OCI-LY3 (cell line): ENCODE data around the gene MMP2.

ENCODE experiments used
- H2AFZ ChIP-seq: fragments of 200-600, 300-600 bp; shearing (Covaris generic); 2 replicates; pipeline ENCODE4 v1.6.0; 2014; ENCODE audit warnings: antibody characterized with exemption, low read depth, low read length
- H3K27ac ChIP-seq: fragments of 200-600, 300-600 bp; sonication (generic); 2 replicates; pipeline ENCODE4 v1.5.1; 2014; ENCODE audit warnings: mild to moderate bottlenecking, low read length, moderate library complexity, mixed read lengths
- H3K27me3 ChIP-seq: fragments of 200-600, 300-600 bp; sonication (generic); 2 replicates; pipeline ENCODE4 v1.6.1; 2014; ENCODE audit warnings: low read depth, low read length, mixed read lengths
- H3K36me3 ChIP-seq: fragments of 200-600, 300-600 bp; sonication (generic); replicated peaks from 2 replicates; pipeline ENCODE3; 2014; ENCODE audit warnings: low read depth, low read length, mixed read lengths
- H3K4me1 ChIP-seq: fragments of 300-600, 200-600 bp; sonication (generic); 2 replicates; pipeline ENCODE4 v1.6.1; 2014; ENCODE audit warnings: low read length, mixed read lengths
- H3K4me2 ChIP-seq: fragments of 200-600, 300-600 bp; sonication (generic); 2 replicates; pipeline ENCODE4 v1.6.1; 2014; ENCODE audit warnings: low read length, mixed read lengths
- H3K4me3 ChIP-seq: fragments of 300-600, 200-600 bp; sonication (generic); 2 replicates; pipeline ENCODE4 v1.5.1; 2014; ENCODE audit warnings: antibody characterized with exemption, mild to moderate bottlenecking, low read length, moderate library complexity
- H3K79me2 ChIP-seq: fragments of 300-600, 200-600 bp; shearing (Covaris generic); 2 replicates; pipeline ENCODE4 v1.6.1; 2014; ENCODE audit warnings: mild to moderate bottlenecking, low read length, mixed read lengths
- H3K9ac ChIP-seq: fragments of 300-600, 200-600 bp; shearing (Covaris generic); 2 replicates; pipeline ENCODE4 v1.6.0; 2014; ENCODE audit warnings: mild to moderate bottlenecking, low read length, moderate library complexity
- H3K9me3 ChIP-seq: fragments of 200-600, 300-600 bp; shearing (Covaris generic); 2 replicates; pipeline ENCODE4 v1.6.1; 2014; ENCODE audit warnings: low read length, mixed read lengths; ENCODE audit not compliant: insufficient read depth
- H4K20me1 ChIP-seq: fragments of 200-600, 300-600 bp; sonication (generic); 2 replicates; pipeline ENCODE4 v1.6.1; 2016; ENCODE audit warnings: low read length, mixed read lengths; ENCODE audit not compliant: insufficient read depth
- CTCF ChIP-seq: fragments of 200-600, 300-600 bp; sonication (generic); IDR thresholded peaks from 2 replicates; pipeline ENCODE4 v1.5.1; 2014; ENCODE audit warnings: antibody characterized with exemption, low read length, low read depth
- EZH2phosphoT487 ChIP-seq: fragments of 200-600 bp; shearing (Covaris generic); IDR thresholded peaks from 2 replicates; pipeline ENCODE4 v1.6.1; 2018; ENCODE audit warnings: antibody characterized with exemption, mixed run types, low read depth

Gene MMP2

DNA sequence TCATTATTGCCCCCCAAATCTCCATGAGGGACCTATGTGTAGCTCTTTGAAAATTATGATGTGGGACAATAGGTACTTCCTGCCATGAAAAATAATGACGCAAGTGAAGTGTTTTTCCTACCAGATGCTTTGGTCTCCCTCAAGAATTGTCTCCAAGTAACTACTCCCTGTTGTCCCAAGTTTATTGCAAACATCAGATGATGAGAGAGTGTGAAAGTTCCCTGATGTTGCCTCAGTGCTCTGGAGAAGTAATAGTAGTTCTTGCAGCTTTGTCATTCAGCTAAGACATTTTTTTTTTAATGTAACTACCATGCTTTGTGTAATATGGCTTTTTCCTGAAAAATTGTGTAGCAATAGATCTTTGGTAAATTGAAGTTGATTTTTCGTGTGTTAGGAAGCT, 50.0 kb downstream of the MMP2 start:
- TF ChIP-seq EZH2phosphoT487 (no peak), CTCF (no peak)
- no peak overlapping the region for H3K27ac ChIP-seq
- 0 out of 2 replicates have a peak, but pooled peaks cover 4% of the 10 kb centered on the region for H3K27me3 ChIP-seq
- H3K4me2 ChIP-seq = no peak overlapping the region
- H3K36me3 ChIP-seq = no peaks in the 10 kb centered on the region
- H3K79me2 ChIP-seq = no peaks in the 10 kb centered on the region
- H3K4me1 ChIP-seq = no peaks in the 10 kb centered on the region
- H2AFZ ChIP-seq = no peak overlapping the region
- H3K9me3 ChIP-seq = no peaks in the 10 kb centered on the region
- no peak overlapping the region for H3K9ac ChIP-seq
- H3K4me3 ChIP-seq = no peak overlapping the region
- no peaks in the 10 kb centered on the region for H4K20me1 ChIP-seq

GRCh38 chr16:55530316-55530856, 51.4 kb downstream of the MMP2 start:
- Histone ChIP-seq H3K4me3 (no peak overlapping the region), H3K9ac (no peak overlapping the region), H3K9me3 (no peaks in the 10 kb centered on the region), H3K79me2 (no peaks in the 10 kb centered on the region), H3K4me1 (no peaks in the 10 kb centered on the region), H4K20me1 (no peaks in the 10 kb centered on the region), H3K4me2 (no peak overlapping the region), H3K27ac (no peak overlapping the region), H3K36me3 (no peaks in the 10 kb centered on the region), H3K27me3 (0 out of 2 replicates have a peak, but pooled peaks cover 4% of the 10 kb centered on the region), H2AFZ (no peak overlapping the region)
- TF ChIP-seq CTCF = no peak
- TF ChIP-seq EZH2phosphoT487 = no peak

DNA sequence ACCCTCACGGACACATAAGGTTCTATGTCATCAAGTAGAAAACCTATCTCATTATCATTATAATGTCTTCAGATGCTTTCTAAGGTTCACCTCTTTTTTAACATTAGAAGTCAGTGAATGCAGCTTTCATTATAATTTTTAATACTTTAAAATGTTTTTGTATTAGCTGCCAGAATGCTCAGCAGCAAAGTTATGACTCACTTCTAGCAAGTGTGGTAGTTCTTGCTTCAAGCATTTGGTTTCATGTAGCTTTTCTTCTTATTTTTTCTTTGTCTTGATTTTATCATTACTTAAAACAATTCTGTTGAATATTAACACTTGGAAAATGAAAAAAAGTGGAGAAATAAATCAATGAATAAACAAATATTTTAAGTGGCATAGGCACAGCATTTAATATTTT, 53.2 kb downstream of the MMP2 start:
- Histone ChIP-seq H3K27ac (no peak overlapping the region), H3K4me1 (no peaks in the 10 kb centered on the region), H3K4me3 (no peak overlapping the region), H3K79me2 (no peaks in the 10 kb centered on the region), H3K9ac (no peak overlapping the region), H2AFZ (no peak overlapping the region), H3K4me2 (no peak overlapping the region), H3K27me3 (0 out of 2 replicates have a peak, but pooled peaks cover 4% of the 10 kb centered on the region), H3K36me3 (no peaks in the 10 kb centered on the region), H4K20me1 (no peaks in the 10 kb centered on the region), H3K9me3 (no peaks in the 10 kb centered on the region)
- TF ChIP-seq CTCF (no peak), EZH2phosphoT487 (no peak)

- H3K9me3 ChIP-seq = no peaks in the 10 kb centered on the region
- 0 out of 2 replicates have a peak, but pooled peaks cover 4% of the 10 kb centered on the region for H3K27me3 ChIP-seq
- H3K4me3 ChIP-seq = no peak overlapping the region
- no peak overlapping the region for H3K4me2 ChIP-seq
- no peaks in the 10 kb centered on the region for H3K4me1 ChIP-seq
- no peaks in the 10 kb centered on the region for H3K79me2 ChIP-seq
- no peaks in the 10 kb centered on the region for H3K36me3 ChIP-seq
- H2AFZ ChIP-seq = no peak overlapping the region
- H3K9ac ChIP-seq = no peak overlapping the region
- no peak for TF ChIP-seq CTCF
- TF ChIP-seq EZH2phosphoT487 = no peak
- H3K27ac ChIP-seq = no peak overlapping the region
- H4K20me1 ChIP-seq = no peaks in the 10 kb centered on the region
Observed at GRCh38 chr16:55534756-55535155, 55.8 kb downstream of the MMP2 start.
